Pons (tissue), 1 donor: ENCODE data around the gene KTN1.

Experiments used
- DNase-seq: peaks from one replicate; pipeline ENCODE4 v3.0.0-alpha.2; 2016; ENCODE audit warnings: low spot score

Gene KTN1

DNA sequence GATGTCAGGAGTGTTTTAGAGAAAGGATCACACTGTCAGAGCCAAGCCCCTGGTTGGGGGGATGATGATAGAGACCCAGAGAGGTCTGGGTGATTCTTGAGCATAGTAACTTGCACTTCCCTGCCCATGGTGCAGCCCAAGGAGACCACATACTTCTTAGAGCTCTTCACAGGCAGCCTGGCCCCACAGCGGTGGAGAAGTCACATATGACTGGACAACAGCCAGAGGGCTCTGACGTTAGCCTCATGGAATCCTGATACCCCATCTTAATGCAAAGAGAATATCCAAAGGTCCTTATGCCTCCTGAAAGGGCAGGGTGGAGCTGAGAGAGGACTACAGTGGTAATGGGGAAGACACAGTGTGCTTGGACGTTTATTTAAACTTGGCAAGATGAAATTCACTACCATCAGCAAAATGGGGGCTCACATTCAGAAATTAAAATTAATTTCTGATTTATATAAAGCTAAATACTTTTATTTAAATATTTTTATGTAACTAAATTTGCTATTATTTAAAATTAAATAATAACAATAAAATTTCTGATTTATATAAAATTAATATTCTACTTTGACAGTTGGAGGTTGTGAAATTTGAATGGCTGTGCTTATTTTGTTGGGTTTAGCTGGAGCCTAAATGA lies 131.3 kb downstream of the KTN1 start:
- DNase-seq: no peak

DNA sequence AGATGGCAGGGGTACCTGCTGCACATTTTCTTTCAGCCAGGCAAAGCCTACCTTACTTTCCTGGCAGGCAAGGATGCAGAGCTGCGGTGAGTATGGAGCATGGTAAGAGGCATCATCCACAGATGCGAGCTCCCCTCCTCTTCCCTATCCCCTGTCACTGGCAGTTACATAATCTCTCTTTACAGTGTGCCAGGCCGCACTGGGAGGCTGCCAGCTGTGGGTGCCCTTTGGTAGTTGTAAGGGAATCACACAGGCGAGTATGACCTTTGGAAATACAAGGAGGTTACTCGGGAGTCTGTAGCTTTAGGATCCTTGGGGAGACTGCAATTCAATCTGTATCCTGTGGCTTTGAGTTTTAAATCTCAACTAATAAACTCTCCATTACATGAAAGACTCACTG lies 132.5 kb downstream of the KTN1 start:
- peak; percentile 51 for DNase-seq

DNA sequence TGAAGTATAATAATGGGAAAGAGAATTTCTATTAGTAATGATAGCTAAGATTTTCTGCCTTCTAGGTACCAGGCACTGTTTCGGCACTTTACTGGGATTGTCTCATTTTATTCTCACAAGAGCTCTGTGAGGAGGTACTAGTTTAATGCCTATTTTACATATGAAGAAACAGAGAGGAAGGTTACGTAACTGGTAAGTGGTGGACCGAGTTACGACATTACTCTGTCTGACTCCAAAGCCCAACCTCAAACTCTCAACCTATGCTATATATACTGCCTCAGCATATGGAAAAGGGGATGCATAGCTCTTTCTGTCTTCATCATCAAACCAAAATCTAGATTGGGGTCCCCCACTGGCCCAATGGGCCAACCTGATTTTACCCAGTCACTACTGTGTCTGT lies 133.5 kb downstream of the KTN1 start:
- DNase-seq: no peak

DNA sequence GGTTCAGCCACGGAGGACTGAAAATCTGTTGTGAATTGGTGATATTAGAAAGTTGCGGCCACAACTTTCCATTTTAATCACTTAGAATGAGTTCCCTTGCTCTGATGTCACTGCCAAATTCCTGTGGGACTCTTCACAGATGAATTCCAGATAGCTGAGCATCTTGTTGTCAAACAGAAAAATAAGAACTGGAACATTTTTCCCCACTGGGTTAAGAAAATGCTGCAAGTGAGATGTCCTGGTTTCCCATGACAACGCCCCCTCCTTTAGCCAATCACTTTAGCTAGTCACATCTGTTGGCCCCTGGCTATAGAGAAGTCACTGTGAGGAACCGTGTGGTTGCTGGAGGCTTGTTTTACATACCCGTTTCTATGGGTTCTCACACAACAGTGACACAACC lies 135.9 kb downstream of the KTN1 start:
- DNase-seq: no peak

DNA sequence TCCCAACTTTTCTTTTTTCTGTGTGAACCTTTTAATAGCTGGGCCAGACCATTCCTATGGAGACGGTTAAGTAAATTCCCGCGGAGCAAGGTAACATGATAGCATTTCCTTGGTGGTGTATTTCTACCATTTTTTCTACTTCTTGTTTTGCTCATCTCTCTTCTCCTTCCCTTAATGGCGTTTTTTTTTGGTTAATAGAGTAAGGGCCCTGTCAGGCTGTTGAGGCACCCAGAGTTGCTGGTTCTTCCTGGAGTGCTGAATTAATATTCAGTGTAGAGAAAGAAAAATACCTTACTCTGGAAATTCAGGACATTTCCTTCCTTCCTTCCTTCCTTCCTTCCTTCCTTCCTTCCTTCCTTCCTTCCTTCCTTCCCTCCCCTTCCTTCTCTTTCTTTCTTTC lies 137.6 kb downstream of the KTN1 start:
- DNase-seq: no peak

DNA sequence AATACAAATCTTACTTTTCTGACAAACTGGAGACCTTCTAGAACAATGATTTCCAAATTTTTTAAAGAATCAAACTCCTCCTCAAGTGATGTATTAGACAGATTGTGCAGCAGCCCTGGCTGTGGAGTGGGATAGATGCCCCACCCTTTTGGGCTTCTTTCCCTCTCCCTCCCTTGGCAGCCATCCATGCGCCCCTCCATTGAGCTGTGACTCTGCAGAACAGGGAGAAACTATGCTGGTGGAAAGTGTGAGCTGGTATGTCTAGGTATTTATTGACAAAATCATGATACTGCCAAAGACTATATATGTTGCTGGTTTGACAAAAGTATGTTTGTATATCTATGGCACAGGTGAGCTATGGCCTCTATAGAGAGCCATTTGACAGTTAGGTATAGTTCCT lies 138.5 kb downstream of the KTN1 start:
- DNase-seq: no peak

DNA sequence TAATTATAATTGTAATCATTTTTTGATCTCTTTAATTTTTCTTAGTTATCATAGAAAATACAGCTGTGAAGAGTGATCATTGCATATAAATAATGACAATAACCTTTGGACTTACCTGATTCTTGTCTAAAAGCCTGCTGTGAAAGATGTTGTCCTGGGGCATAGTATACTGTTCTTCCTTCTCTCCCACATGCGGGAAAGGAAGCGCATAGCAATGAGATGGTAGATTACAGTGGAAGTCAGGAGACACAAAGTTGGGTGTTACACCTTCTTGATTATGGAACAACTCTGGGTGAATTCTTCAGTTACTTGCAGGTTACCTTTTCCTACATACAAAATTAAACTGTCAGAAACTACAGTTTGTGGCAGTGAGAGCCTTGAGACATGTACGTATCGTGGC lies 140.8 kb downstream of the KTN1 start:
- DNase-seq: no peak

DNA sequence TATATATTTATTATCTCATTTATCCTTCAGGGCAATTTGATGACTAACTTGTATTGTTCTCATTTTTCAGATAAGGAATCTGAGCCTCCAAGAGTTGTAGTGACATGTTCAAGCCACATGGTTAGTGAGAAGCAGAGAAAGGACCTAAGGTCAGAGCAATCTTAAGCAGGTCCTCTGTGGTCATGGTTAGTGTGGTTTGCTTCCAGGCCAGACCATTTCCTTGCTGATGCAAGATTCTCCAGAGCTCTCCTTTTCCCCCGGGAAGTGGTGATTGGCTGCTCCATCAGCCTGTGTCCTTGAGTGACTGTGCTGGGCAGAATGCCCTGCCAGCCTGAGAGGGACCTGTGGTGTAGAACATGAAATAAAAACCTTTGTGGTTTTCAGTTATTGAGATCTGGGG lies 141.3 kb downstream of the KTN1 start:
- no peak for DNase-seq

DNA sequence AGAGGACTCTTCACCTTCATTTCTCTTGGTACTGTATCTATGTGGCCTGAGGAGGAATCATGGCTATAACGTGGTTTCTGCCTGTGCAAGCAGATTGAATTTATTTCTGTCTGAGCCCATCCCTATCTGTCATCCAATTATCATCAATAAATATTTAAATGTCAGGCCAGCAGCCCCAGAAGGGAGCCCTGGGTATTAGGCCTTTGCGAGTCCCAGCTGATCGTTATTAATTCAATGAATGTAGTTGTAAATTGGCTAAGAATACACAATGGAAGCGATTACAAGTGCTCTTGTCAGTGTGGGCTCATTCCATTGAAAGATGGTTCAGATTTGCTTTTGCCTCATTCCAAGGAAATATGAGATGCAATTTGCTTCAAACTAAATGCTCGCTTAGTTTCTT lies 142.0 kb downstream of the KTN1 start:
- no peak for DNase-seq

DNA sequence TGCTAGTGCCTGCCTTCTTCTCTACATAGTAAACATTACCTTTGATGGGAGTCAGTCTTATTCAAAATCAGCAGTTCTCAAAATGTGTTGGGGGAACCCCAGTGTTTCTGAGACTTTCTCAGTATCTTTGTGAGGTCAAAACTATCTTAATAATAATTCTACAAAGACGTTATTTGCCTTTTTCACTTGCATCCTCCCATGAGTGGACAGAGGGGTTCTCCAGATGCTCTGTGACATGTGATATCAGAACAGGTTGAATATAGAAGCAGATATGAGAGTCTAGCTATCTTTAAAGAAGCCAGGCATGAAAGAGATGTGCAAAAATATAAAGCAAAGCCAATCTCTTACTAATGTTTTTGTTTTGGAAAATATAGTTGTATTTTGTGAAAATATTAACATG lies 144.7 kb downstream of the KTN1 start:
- no peak for DNase-seq

DNA sequence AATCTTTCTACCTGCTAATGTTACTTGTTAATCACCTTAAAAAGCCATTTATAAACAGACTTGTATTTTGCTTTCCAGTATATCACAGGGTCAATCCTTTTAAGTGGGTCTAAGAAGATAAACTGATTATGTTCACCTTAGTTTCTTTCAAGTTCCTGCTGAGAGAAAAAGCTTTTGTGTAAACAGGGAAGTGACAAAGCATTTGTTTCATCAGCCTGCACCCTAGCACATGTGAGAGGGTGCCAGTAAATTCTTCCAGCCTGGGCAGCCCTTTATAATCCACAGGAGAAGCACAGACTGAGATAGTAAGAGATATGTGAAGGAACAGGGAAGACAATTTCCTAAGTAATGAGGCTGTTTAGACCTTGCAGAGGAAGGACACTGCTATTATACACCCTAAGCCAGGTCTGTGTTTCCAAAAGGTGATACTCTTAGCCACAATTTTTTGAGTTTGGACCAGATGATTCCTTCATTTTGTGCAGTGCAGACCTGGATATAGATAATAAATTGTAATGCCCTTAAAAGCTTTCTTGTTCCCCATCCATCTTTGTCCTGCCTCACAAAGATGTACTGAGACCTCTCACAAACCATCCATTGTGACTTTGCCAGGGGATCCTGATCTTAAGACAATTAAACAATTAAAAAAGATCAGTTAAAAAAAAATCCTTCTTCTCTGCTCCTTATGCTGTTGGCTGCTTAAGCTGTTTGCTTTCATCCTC lies 150.7 kb downstream of the KTN1 start:
- DNase-seq: peak; percentile 55

DNA sequence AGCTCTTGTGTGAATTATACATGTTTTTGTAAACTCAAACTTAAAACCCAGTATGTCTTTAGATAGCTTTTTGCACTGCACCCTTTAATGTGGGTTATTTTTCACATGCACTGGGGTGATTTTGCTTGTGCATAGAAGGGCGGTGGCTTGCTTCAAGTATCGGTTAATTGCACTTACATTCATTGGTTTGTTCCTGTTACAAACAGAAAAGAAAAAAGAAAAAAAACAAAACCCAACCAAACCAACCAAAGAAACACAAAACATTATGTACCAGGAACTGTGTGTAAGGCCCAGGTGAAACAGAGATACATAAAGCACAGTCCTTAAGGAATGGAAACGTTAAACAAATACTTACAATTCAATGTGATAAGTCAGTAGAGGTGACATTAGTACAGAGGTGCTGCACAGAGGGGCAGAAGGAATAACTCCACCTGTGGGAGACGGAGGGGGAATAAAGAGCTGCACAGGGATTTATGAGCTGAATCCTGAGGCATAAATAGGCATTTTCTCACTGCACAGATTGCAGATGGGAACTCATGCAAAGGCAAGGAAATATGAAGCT lies 151.4 kb downstream of the KTN1 start:
- no peak for DNase-seq

DNA sequence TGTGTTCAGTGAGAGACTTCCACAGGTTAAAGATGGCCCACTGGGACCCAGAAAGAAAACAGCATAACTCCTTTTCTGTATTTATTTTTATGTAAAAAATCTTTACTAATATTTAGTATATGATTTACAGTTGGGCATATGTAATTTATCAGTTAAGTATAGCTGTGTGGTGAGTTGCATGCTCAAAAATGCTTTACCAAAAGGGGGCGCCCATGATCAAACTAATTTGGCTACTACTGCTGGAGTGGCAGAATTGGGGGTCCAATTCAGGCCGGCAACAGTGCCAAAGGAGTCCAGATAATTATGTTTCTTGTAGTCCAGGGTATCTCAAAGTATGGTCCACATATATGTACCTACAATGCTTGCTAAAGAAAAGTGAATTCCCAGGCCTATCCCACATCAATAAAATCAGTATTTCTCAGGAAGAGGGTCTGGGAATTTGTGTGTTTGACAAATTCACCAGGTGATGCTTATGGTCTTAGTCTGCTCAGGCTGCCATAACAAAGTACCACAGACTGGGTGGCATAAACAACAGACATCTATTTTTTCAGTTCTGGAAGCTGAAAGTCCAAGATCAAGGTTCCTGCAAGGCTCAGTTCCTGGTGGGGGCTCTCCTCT lies 152.0 kb downstream of the KTN1 start:
- DNase-seq: peak; percentile 27

DNA sequence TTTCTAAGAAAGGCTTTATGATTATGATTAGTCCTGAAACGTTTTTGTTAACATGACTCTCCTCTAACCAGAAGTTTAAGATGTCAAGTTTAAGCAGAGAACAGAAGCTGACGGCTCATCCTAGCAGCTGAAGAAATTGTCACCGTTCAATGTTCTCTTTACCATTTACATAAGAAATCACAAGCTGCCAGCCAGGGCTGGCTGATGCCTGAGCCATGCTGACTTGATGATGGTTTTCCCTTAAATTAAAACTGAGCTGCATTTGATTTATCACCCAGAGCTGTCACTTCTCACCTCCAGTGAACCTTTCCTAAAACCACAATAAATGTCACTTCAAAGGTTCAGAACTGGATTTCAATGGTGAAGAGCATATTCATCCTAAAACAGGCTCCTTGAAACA lies 153.6 kb downstream of the KTN1 start:
- DNase-seq: no peak
